Neural progenitor cell (in vitro differentiated cells): Measurements from ENCODE around the gene VEGFA. TPM values are rescaled to one million over a fixed set of nuclear protein-coding genes. Genes with fewer than 3 reads are reported as not detected.

Experiments used
- DNase-seq: peaks from one replicate; pipeline ENCODE4 v3.0.0-alpha.2; 2016; ENCODE audit warnings: low spot score
- H2AFZ ChIP-seq: fragments of 200-600 bp; sonication (generic); replicated peaks from 2 replicates; pipeline ENCODE4 v1.6.1; 2016; ENCODE audit warnings: antibody characterized with exemption
- H3F3A ChIP-seq: fragments of 200-600 bp; sonication (generic); 2 replicates; pipeline ENCODE4 v1.6.1; 2016; ENCODE audit warnings: antibody characterized with exemption, low read depth
- H3K27ac ChIP-seq: fragments of 200-600 bp; sonication (generic); 2 replicates; pipeline ENCODE4 v1.5.1; 2016; ENCODE audit warnings: mild to moderate bottlenecking
- H3K27me3 ChIP-seq: fragments of 200-600 bp; sonication (generic); 2 replicates; pipeline ENCODE4 v1.6.1; 2016; ENCODE audit warnings: mild to moderate bottlenecking, moderate library complexity
- H3K36me3 ChIP-seq: fragments of 200-600 bp; sonication (generic); 2 replicates; pipeline ENCODE4 v1.5.1; 2016
- H3K4me1 ChIP-seq: fragments of 200-600 bp; sonication (generic); 2 replicates; pipeline ENCODE4 v1.6.1; 2016; ENCODE audit warnings: mixed run types
- H3K4me2 ChIP-seq: fragments of 200-600 bp; sonication (generic); 2 replicates; pipeline ENCODE4 v1.6.1; 2016
- H3K4me3 ChIP-seq: fragments of 200-600 bp; sonication (generic); 2 replicates; pipeline ENCODE4 v1.5.1; 2016
- H3K79me2 ChIP-seq: fragments of 200-600 bp; sonication (generic); 2 replicates; pipeline ENCODE4 v1.6.1; 2016; ENCODE audit warnings: low read depth
- H3K9ac ChIP-seq: fragments of 200-600 bp; sonication (generic); 2 replicates; pipeline ENCODE4 v1.6.1; 2016
- H3K9me3 ChIP-seq: fragments of 200-600 bp; sonication (generic); 2 replicates; pipeline ENCODE4 v1.5.1; 2016; ENCODE audit warnings: low read depth
- H4K20me1 ChIP-seq: fragments of 200-600 bp; sonication (generic); 2 replicates; pipeline ENCODE4 v1.6.1; 2016; ENCODE audit warnings: low read depth
- H3K27ac Mint-ChIP-seq: 3 replicates; pipeline ENCODE4 v1.8.0; 2021; ENCODE audit warnings: mixed read lengths
- H3K27me3 Mint-ChIP-seq: 2 replicates; pipeline ENCODE4 v1.8.0; 2022; ENCODE audit warnings: low read depth, mild to moderate bottlenecking, inconsistent platforms, moderate library complexity, mixed read lengths; ENCODE audit not compliant: insufficient read depth
- H3K36me3 Mint-ChIP-seq: 3 replicates; pipeline ENCODE4 v1.8.0; 2021; ENCODE audit warnings: mixed read lengths
- H3K4me1 Mint-ChIP-seq: 3 replicates; pipeline ENCODE4 v1.8.0; 2021; ENCODE audit warnings: mixed read lengths
- H3K4me3 Mint-ChIP-seq: 3 replicates; pipeline ENCODE4 v1.8.0; 2021; ENCODE audit warnings: mild to moderate bottlenecking, moderate library complexity, mixed read lengths
- H3K9me3 Mint-ChIP-seq: 3 replicates; pipeline ENCODE4 v1.8.0; 2020; ENCODE audit warnings: mixed read lengths
- CTCF ChIP-seq: fragments of 200-600 bp; sonication (generic); IDR thresholded peaks from 2 replicates; pipeline ENCODE4 v1.5.1; 2017; ENCODE audit warnings: antibody characterized with exemption, mild to moderate bottlenecking
- EZH2 ChIP-seq: fragments of 200-600 bp; sonication (generic); IDR thresholded peaks from 2 replicates; pipeline ENCODE4 v1.6.1; 2017; ENCODE audit warnings: antibody characterized with exemption, mild to moderate bottlenecking, moderate library complexity
- EZH2phosphoT487 ChIP-seq: fragments of 200-600 bp; sonication (generic); IDR thresholded peaks from 2 replicates; pipeline ENCODE4 v1.6.1; 2017; ENCODE audit warnings: antibody characterized with exemption
- total RNA-seq: library from RNA; depleted of rRNA; stranded (reverse); fragments of >200 nt; gene quantifications from 2 replicates; pipeline ENCODE4 v1.2.3, GENCODE V29; 2015; ENCODE audit warnings: low replicate concordance

VEGFA gene
- total RNA-seq, 1 donor from 2014 or later, result 49.6 TPM

GRCh38 chr6:43824703-43825064, 54.7 kb downstream of the VEGFA start:
- H3K27ac ChIP-seq, result no peak overlapping the region
- no peaks in the 10 kb centered on the region for H3K9me3 ChIP-seq
- TF ChIP-seq EZH2phosphoT487, result no peak
- no peak for TF ChIP-seq EZH2

DNA sequence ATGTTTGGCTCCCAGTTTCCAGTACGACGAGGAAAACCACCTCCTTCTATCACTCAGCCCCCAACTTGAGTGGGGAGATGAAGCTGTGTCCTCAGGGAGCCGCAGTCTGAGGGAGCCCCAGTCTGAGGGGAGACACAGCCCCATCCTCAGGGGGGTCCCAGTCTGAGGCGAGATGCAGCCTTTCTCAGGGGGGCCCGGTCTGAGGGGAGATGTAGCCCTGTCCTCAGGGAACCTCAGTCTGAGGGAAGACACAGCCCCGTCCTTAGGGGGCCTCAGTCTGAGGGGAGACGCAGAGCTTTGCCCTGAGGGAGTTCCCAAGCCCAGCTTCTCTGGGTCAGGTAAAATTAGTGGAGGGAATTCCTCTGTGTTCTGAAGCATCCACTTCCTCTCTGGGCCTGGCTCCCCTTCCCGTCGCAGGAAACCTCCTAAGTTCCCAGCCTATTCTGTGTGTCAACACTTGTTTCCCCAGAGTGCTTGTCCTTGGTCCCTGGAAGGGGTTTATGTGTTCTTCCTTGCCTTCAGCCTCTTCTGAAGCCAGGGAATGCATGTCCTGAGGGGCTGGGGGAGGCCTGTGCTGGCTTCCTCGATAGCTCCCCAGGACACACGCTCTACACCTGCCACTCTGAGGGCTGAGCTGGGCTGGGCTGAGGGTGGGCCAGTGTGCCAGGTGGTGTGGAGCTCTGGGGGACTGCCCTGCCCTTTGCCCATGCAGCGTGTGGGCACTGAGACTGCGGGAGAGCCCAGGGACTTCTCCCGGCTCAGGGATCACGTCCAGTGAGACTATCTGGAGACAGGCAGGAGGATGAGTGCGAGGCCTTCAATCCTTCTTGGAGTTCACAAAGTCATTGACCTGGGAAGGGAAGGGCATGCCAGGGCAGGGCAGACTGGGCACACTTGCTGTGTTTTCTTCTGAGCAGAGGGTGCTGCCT, 55.4 kb downstream of the VEGFA start:
- Mint-ChIP-seq H3K27me3 (peaks cover 2% of the 10 kb centered on the region), H3K4me1 (peaks cover 7% of the 10 kb centered on the region), H3K27ac (no peak overlapping the region), H3K9me3 (no peaks in the 10 kb centered on the region), H3K4me3 (no peak overlapping the region), H3K36me3 (no peaks in the 10 kb centered on the region)
- H3K4me1 ChIP-seq, result peaks cover 16% of the 10 kb centered on the region
- H3K79me2 ChIP-seq, result no peaks in the 10 kb centered on the region
- TF ChIP-seq CTCF (no peak), EZH2phosphoT487 (no peak), EZH2 (no peak)
- no peak for DNase-seq
- H3K36me3 ChIP-seq, result no peaks in the 10 kb centered on the region
- no peaks in the 10 kb centered on the region for H3K27me3 ChIP-seq
- H2AFZ ChIP-seq, result no peak overlapping the region
- H3K27ac ChIP-seq, result no peak overlapping the region
- H3K4me3 ChIP-seq, result no peak overlapping the region
- H4K20me1 ChIP-seq, result no peaks in the 10 kb centered on the region
- H3K4me2 ChIP-seq, result no peak overlapping the region
- no peaks in the 10 kb centered on the region for H3K9me3 ChIP-seq
- no peaks in the 10 kb centered on the region for H3F3A ChIP-seq
- H3K9ac ChIP-seq, result no peak overlapping the region

More at GRCh38 chr6:43824703-43825064, 54.7 kb downstream of the VEGFA start:
- Mint-ChIP-seq H3K9me3 (no peaks in the 10 kb centered on the region), H3K27me3 (peaks cover 2% of the 10 kb centered on the region), H3K4me3 (no peak overlapping the region), H3K27ac (no peak overlapping the region), H3K36me3 (no peaks in the 10 kb centered on the region), H3K4me1 (peaks cover 14% of the 10 kb centered on the region)
- no peak for DNase-seq
- Histone ChIP-seq H4K20me1 (no peaks in the 10 kb centered on the region), H3K79me2 (no peaks in the 10 kb centered on the region), H3F3A (no peaks in the 10 kb centered on the region), H2AFZ (peak overlapping the region; percentile 63), H3K4me2 (no peak overlapping the region), H3K36me3 (no peaks in the 10 kb centered on the region), H3K9ac (no peak overlapping the region), H3K27me3 (no peaks in the 10 kb centered on the region), H3K4me1 (peaks cover 18% of the 10 kb centered on the region), H3K4me3 (no peak overlapping the region)

DNA sequence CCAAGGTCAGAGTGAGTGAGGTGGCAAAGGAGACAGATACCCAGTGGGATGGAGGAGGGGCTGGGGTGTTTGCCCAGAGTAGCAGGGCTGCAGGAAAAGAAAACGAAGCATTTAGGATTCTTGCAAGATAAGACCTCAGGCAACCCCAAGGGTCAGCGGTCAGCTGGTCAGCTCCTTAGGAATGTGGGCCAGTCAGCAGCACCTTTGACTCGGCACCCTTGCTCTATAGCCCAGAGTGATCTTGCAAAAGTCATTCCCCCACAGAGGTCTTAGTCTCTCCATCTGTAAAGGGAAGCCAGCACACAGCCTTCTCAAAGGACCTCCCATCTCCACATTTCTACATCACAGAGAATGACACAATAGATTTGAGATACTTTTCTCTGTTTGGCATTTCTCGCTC, 56.7 kb downstream of the VEGFA start:
- Histone ChIP-seq H3K27ac (no peak overlapping the region), H2AFZ (no peak overlapping the region), H3F3A (no peaks in the 10 kb centered on the region), H3K4me3 (no peak overlapping the region), H4K20me1 (no peaks in the 10 kb centered on the region), H3K27me3 (no peaks in the 10 kb centered on the region), H3K36me3 (no peaks in the 10 kb centered on the region), H3K9ac (no peak overlapping the region), H3K4me2 (no peak overlapping the region), H3K4me1 (peaks cover 20% of the 10 kb centered on the region), H3K79me2 (no peaks in the 10 kb centered on the region), H3K9me3 (no peaks in the 10 kb centered on the region)
- H3K27ac Mint-ChIP-seq, result peak overlapping the region; percentile 75
- DNase-seq, result no peak
- H3K9me3 Mint-ChIP-seq, result no peaks in the 10 kb centered on the region
- H3K4me3 Mint-ChIP-seq, result no peak overlapping the region
- peaks cover 4% of the 10 kb centered on the region for H3K4me1 Mint-ChIP-seq
- TF ChIP-seq EZH2phosphoT487 (no peak), CTCF (no peak), EZH2 (no peak)
- no peaks in the 10 kb centered on the region for H3K36me3 Mint-ChIP-seq
- H3K27me3 Mint-ChIP-seq, result peaks cover 10% of the 10 kb centered on the region

GRCh38 chr6:43827898-43828297, 57.9 kb downstream of the VEGFA start:
- no peaks in the 10 kb centered on the region for H3K9me3 ChIP-seq
- H3K4me1 ChIP-seq, result peaks cover 20% of the 10 kb centered on the region
- TF ChIP-seq EZH2 (no peak), CTCF (no peak), EZH2phosphoT487 (no peak)
- H3K27ac Mint-ChIP-seq, result no peak overlapping the region
- peaks cover 4% of the 10 kb centered on the region for H3K4me1 Mint-ChIP-seq
- H3K27me3 ChIP-seq, result no peaks in the 10 kb centered on the region
- no peaks in the 10 kb centered on the region for H3K9me3 Mint-ChIP-seq
- no peak for DNase-seq
- H3K4me2 ChIP-seq, result no peak overlapping the region
- no peaks in the 10 kb centered on the region for H3K36me3 Mint-ChIP-seq
- H3K27ac ChIP-seq, result no peak overlapping the region
- H4K20me1 ChIP-seq, result no peaks in the 10 kb centered on the region
- no peak overlapping the region for H3K4me3 ChIP-seq
- H3K36me3 ChIP-seq, result no peaks in the 10 kb centered on the region
- no peak overlapping the region for H3K4me3 Mint-ChIP-seq
- H3K27me3 Mint-ChIP-seq, result peaks cover 13% of the 10 kb centered on the region
- no peak overlapping the region for H3K9ac ChIP-seq
- H3F3A ChIP-seq, result no peaks in the 10 kb centered on the region
- no peak overlapping the region for H2AFZ ChIP-seq
- no peaks in the 10 kb centered on the region for H3K79me2 ChIP-seq
